Measurements from ENCODE around the gene CYP2R1. TPM values are rescaled to one million over a fixed set of nuclear protein-coding genes. Genes with fewer than 3 reads are reported as not detected.

Gene CYP2R1
- total RNA-seq, 1 experiment from 2014 or later: 18.3 TPM

DNA sequence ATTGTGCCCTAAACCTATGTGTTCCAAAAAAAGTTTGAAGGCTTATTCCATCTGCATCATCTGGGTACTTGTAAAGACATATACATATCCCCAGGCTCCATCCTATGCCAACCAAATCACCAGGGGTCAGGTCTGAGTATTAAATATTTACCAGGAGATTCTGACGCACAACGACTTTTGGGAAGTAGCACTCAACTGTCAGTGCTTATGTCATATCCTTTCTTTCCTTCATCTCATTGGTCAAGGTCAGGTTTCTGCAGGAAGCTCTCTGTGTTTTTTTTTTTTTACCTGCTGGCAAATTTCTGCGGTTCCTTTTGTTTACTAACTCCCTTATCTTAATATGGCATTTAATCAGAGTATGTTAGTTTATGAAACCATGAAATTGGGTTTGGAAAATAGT lies 22.5 kb upstream of the CYP2R1 start:
- Histone ChIP-seq H3K9me3 (ENCODE audit: control insufficient read depth in 1 of 2, insufficient read depth in 1 of 2, low read depth in 1 of 2, low read length in 2 of 2) (no peaks in the 10 kb centered on the region), H3K27me3 (ENCODE audit: insufficient read depth, low read length) (no peaks in the 10 kb centered on the region), H3K36me3 (ENCODE audit: control insufficient read depth in 1 of 2, insufficient read depth in 2 of 2, low read length in 2 of 2) (no peaks in the 10 kb centered on the region), H3K4me2 (ENCODE audit: low read length) (no peak overlapping the region), H3K4me3 (replicated peaks in 1 of 2; ENCODE audit: low read depth in 1 of 2, low read length in 2 of 2) (no peak overlapping the region), H4K20me1 (ENCODE audit: insufficient read depth) (no peaks in the 10 kb centered on the region), H3K9ac (ENCODE audit: low read length) (no peak overlapping the region), H2AFZ (ENCODE audit: low read depth, low read length, poor library complexity, severe bottlenecking) (no peak overlapping the region), H3K79me2 (ENCODE audit: insufficient read depth, low read length) (no peaks in the 10 kb centered on the region), H3K4me1 (ENCODE audit: control insufficient read depth in 1 of 2, insufficient read depth in 2 of 2, low read length in 2 of 2) (no peaks in the 10 kb centered on the region), H3K27ac (ENCODE audit: low read depth, low read length) (no peak overlapping the region), H3K9me2 (ENCODE audit: insufficient read depth) (no peaks in the 10 kb centered on the region)
- ChIA-PET RAD21 (ENCODE audit: low non-redundant PET in 1 of 2, low total read pairs in 2 of 2, uncharacterized antibody in 2 of 2, unreplicated experiment in 2 of 2) (no interaction called here), POLR2A (no interaction called here), CTCF (interaction anchor here (1.0 kb wide), 1 partner anchor 160 kb away, joined by 3 read pairs; no protein-coding TSS in a partner anchor)
- no peak for ATAC-seq
- DNase-seq (ENCODE audit: low read depth, low spot score): no peak
- BruUV-seq (replicated peaks): no TSS peak
- intact Hi-C loops (cut with micrococcal nuclease): no loop called here
- TF ChIP-seq RAD21 (IDR thresholded peaks at IDR 0.05; ENCODE audit: low read depth) (no peak), ELF1 (IDR thresholded peaks at IDR 0.05; ENCODE audit: borderline replicate concordance, low read depth) (no peak), FOSL1 (IDR thresholded peaks at IDR 0.05; ENCODE audit: low read depth) (no peak), EGR1 (IDR thresholded peaks at IDR 0.05; ENCODE audit: low read depth) (no peak), YY1 (IDR thresholded peaks at IDR 0.05; ENCODE audit: extremely low read depth, insufficient replicate concordance, low read depth, low read length) (no peak), SIN3A (IDR thresholded peaks at IDR 0.05; ENCODE audit: low read depth) (no peak), EZH2phosphoT487 (IDR thresholded peaks at IDR 0.05; ENCODE audit: borderline replicate concordance) (no peak)
- TF ChIP-seq, protein P1, sequence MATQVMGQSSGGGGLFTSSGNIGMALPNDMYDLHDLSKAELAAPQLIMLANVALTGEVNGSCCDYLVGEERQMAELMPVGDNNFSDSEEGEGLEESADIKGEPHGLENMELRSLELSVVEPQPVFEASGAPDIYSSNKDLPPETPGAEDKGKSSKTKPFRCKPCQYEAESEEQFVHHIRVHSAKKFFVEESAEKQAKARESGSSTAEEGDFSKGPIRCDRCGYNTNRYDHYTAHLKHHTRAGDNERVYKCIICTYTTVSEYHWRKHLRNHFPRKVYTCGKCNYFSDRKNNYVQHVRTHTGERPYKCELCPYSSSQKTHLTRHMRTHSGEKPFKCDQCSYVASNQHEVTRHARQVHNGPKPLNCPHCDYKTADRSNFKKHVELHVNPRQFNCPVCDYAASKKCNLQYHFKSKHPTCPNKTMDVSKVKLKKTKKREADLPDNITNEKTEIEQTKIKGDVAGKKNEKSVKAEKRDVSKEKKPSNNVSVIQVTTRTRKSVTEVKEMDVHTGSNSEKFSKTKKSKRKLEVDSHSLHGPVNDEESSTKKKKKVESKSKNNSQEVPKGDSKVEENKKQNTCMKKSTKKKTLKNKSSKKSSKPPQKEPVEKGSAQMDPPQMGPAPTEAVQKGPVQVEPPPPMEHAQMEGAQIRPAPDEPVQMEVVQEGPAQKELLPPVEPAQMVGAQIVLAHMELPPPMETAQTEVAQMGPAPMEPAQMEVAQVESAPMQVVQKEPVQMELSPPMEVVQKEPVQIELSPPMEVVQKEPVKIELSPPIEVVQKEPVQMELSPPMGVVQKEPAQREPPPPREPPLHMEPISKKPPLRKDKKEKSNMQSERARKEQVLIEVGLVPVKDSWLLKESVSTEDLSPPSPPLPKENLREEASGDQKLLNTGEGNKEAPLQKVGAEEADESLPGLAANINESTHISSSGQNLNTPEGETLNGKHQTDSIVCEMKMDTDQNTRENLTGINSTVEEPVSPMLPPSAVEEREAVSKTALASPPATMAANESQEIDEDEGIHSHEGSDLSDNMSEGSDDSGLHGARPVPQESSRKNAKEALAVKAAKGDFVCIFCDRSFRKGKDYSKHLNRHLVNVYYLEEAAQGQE (IDR thresholded peaks at IDR 0.05; ENCODE audit: low read depth): no peak
- TF ChIP-seq, protein P2, sequence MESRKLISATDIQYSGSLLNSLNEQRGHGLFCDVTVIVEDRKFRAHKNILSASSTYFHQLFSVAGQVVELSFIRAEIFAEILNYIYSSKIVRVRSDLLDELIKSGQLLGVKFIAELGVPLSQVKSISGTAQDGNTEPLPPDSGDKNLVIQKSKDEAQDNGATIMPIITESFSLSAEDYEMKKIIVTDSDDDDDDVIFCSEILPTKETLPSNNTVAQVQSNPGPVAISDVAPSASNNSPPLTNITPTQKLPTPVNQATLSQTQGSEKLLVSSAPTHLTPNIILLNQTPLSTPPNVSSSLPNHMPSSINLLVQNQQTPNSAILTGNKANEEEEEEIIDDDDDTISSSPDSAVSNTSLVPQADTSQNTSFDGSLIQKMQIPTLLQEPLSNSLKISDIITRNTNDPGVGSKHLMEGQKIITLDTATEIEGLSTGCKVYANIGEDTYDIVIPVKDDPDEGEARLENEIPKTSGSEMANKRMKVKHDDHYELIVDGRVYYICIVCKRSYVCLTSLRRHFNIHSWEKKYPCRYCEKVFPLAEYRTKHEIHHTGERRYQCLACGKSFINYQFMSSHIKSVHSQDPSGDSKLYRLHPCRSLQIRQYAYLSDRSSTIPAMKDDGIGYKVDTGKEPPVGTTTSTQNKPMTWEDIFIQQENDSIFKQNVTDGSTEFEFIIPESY (IDR thresholded peaks at IDR 0.05; ENCODE audit: extremely low read depth, insufficient replicate concordance, low read length): no peak

Data from HCT116 (cell line).